GM13977 (cell line): ENCODE results near the gene FMN1.

ENCODE experiments used
- DNase-seq: peaks from one replicate; pipeline ENCODE4 v3.0.0; 2012; ENCODE audit warnings: low spot score
- CTCF ChIP-seq: IDR thresholded peaks from 2 replicates; pipeline ENCODE4 v1.5.1; 2012; ENCODE audit warnings: mild to moderate bottlenecking, control low read depth; ENCODE audit not compliant: insufficient read depth; ENCODE audit errors: extremely low read depth, missing control alignments
- in situ Hi-C: fragments of 300-500 bp; cut with MboI; formaldehyde crosslinking; loops from one replicate; pipeline ENCODE4 v1.12.0; 2022; ENCODE audit warnings: low sequenced_read_pairs, low pct_unique_long_range_greater_than_20kb, mixed read lengths, inconsistent platforms; ENCODE audit not compliant: unreplicated experiment

The FMN1 gene

GRCh38 chr15:32828507-32829186, 365.9 kb downstream of the FMN1 start:
- DNase-seq: no peak
- in situ Hi-C loops: loop anchor here (25.0 kb wide), 1 partner anchor 166 kb away; no protein-coding TSS in a partner anchor
- no peak for TF ChIP-seq CTCF

- no peak for TF ChIP-seq CTCF
- no peak for DNase-seq
- in situ Hi-C loops: loop anchor here (25.0 kb wide), 1 partner anchor 164 kb away; no protein-coding TSS in a partner anchor
These were observed 367.8 kb downstream of the FMN1 start for GRCh38 chr15:32826685-32827084.

GRCh38 chr15:32825219-32825618, 369.3 kb downstream of the FMN1 start:
- DNase-seq: no peak
- TF ChIP-seq CTCF: no peak
- in situ Hi-C loops: loop anchor here (25.0 kb wide), 1 partner anchor 163 kb away; no protein-coding TSS in a partner anchor

- in situ Hi-C loops: loop anchor here (25.0 kb wide), 1 partner anchor 162 kb away; no protein-coding TSS in a partner anchor
- no peak for DNase-seq
- TF ChIP-seq CTCF: no peak
These were observed 369.7 kb downstream of the FMN1 start for GRCh38 chr15:32824777-32825176.

GRCh38 chr15:32823750-32824149, 370.8 kb downstream of the FMN1 start:
- TF ChIP-seq CTCF: no peak
- in situ Hi-C loops: no loop called here
- DNase-seq: no peak

- DNase-seq: no peak
- no peak for TF ChIP-seq CTCF
- in situ Hi-C loops: no loop called here
These were observed 371.8 kb downstream of the FMN1 start for GRCh38 chr15:32822739-32823138.
